CD4-positive, alpha-beta T cell treated with Interleukin-2 at 100 ng/mL for 4 hours (primary cell): Measurements from ENCODE around the gene SGSM2.

Experiments
- DNase-seq: peaks from one replicate; pipeline ENCODE4 v3.0.0-alpha.2; 2020; ENCODE audit warnings: low spot score

The SGSM2 gene

GRCh38 chr17:2336215-2336851 is 968 bp upstream of the SGSM2 start, which contains the start of gene TSR1:
TSS of gene TSR1 (minus strand) at chr17:2336457. CDS start at chr17:2336427, 30 bp downstream.
- peak; percentile 85 for DNase-seq

DNA sequence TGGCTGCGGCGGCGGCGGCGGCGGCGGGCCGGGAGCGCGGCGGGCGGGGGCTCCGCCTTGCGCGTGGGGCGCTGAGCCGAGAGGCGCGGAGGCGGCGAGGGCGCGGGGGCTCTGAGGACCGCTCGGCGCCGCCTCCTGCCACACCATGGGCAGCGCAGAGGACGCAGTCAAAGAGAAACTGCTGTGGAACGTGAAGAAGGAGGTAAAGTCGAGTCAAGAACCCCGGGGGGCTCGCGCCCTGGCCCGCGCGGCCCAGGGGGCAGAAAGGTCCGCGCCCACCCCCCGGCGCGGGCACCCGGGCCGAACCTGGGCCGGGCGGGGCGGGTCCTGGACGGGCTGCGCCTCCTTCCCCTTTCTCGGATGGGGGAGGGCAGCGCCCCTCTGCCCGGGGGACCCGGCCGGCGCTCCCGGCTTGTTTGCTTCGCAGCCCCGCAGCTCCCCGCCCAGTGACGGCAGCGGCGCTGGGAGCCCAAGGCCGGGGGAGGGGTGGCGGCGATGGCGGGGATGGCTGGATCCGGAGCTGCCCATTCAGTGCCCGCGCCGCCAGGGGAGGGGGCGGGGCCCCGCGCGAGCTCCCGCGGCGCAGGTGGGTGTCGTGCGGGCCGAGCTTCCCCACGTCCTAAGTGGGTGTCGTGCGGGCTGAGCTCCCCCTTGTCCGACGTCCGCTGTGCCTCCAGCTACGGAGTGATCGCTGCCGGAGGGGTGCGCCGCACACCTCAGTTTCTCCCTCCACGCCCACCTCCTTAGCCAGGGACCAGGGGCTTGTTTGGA is 428 bp downstream of the SGSM2 start:
- DNase-seq: peak; percentile 30

DNA sequence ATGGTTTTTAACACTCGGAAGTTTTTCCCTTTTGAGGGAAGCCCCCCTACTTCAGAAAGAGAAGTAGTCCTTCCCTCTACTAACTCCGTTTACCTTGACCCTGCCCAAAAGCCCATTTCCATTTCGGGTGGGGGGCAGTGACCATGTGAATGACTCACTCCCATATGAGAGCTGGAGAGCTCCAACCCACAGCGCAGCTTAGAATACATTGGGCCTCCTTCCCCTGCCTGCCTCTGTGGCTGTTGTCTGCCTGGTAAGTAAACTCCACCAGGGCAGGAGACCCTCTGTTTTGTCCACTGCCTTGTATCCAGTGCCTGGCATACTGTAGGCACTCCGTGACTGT is 985 bp downstream of the SGSM2 start:
- DNase-seq: no peak

DNA sequence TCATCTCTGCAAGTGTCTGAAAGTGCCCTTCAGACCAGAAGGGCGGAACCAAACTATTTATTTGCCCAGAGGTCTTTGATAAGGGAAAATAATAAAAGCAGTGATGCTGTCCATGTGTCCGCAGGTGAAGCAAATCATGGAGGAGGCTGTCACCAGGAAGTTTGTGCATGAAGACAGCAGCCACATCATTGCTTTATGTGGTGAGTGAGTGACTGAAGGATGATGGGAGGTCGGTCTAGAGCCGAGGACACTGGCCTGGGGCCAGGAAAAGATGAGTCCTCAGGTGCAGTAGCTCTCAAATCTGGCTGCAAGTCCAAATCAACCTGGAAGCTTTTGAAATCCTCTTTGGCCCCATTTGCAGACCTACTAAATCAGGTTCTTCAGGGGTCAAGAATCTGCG is 6.1 kb downstream of the SGSM2 start:
- peak; percentile 14 for DNase-seq

DNA sequence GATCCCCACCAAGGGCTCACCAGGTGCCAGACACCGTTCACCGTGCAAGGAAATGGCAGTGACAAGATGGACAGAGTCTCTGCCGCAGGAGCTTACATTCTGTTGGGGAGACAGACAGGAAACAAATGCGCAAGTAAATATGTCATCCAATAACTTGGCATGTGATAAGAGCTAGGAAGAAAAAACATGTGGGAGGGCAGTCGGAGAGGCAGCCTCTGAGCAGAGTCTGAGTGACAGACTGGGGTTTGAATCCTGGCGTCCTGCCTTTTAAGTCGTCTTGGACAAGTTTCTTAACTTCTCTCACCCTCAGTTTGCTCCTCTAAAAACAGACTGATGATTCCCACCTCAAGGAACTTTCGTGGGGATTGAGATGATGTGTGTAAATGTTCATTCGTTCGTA is 7.2 kb downstream of the SGSM2 start:
- no peak for DNase-seq

- DNase-seq: no peak
Observed at GRCh38 chr17:2346475-2346874, 9.2 kb downstream of the SGSM2 start.

DNA sequence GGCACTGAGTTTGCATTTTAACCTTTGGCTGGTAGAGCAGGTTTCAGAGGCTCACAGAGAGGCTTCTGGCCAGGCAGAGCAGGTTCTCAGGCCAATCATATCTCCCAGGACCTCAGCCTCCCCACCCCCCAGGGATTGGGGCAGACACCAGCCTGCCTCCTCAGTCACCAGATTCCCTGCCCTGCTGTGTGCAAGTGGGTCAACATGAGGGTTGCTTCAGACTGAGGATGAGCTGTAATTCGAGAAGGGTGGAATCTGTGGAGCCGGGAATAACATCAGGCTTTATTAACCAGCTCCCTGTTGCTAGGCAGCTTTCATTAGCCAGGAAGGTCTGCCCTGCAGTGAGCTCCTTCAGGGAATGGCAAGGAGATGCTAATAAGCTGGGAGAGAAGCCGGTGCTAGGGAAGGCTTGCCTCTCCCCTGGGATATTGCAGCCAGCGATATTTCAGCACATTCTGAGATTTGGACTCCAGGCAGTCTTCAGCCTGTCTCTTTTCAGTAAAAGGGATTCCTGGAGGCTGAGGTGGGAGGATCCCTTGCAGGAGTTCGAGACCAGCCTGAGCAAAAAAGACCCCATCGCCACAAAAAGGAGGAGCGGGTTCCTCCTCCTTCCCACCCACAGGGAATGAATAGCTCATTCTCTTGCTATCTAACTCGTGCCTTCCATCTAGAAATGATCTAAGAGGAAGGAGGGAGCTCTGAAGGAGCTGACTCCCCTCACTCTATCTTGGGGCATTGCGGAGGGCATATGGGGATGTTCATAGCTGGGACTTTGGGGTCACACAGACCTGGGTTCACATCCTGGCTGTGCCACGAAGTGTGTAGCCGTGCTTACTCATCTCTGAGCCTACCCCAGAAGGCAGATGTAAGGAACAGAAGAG is 10.7 kb downstream of the SGSM2 start:
- DNase-seq: no peak

DNA sequence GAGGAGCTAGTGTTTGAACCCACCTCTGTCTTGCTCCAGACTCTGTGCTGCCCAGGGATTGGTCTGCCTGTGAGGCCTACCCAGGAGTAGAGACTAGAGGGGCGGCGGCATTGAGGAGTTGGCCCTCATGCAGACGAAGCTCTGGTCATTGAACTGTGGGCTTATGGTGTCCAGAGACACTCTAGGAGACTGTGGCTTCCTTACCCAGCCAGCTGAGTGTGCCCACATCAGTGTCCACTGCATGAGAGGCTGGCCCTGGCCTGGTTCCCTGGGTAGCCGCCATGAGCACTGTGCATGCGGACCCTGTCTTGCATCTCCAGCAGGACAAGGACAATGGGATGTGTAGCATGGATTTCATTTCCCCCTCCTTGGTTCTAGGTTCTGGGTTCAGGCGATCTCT is 14.0 kb downstream of the SGSM2 start:
- no peak for DNase-seq

- no peak for DNase-seq
Observed at GRCh38 chr17:2354311-2354710, 17.0 kb downstream of the SGSM2 start.

- DNase-seq: no peak
Observed at GRCh38 chr17:2357237-2357636, 19.9 kb downstream of the SGSM2 start.

DNA sequence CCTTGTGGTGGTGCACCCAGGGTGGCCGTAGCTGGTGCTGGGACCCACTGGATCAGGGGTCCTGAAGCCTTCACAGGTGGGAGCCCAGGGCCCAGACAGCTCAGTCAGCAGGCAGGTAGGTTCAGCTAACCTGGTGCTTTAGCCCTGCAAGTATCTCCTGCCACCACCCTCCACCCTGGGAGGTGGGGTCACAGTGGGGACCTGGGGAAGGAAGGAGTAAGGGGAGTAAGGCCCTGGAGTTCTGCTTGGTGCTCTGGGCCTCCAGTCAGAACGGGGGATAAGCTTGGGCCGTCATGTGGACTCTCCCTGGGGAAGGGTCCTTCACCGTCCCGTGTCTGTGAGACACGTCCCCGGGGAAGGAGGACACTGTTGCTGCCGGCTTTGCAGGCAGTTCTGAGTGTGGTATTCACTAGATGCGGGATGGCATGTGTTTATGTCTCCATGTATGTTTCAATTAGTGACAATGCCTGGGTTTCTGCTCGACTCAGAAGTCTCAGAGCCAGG is 20.7 kb downstream of the SGSM2 start:
- no peak for DNase-seq

DNA sequence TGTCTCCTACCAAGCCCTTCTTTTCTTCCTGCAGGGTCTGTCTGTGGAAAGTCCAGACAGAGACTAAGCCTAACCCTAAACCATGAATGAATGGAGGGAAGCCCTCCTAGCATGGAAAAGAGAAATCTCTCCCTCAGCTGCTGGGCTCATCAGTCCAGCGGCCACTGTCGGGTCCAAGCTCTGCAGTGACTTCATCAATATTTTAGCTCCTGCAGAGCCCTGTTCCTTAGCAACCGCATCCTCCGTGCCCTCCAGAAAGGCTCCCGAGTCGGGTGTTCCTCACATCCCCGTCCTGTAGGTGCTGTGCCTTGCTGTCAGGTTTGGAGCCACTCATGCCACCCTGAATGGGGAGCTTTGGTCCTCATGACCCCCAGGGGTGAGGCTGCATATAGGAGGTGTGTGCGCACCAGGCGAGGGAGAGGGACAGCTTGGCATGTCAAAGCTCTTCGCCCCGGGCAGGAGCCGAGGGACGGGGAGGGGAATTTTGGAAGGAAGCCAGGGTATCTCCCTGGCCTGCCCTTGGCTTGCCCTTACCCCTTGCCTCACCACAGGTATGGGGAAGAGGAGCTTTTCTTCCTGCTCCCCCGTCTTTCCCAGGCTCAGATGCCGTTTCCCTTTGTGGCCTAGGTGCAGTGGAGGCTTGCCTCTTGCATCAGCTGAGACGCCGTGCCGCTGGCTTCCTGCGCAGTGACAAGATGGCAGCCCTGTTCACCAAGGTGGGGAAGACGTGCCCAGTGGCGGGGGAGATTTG is 23.9 kb downstream of the SGSM2 start:
- DNase-seq: no peak

GRCh38 chr17:2362016-2362415 is 24.7 kb downstream of the SGSM2 start:
- no peak for DNase-seq

DNA sequence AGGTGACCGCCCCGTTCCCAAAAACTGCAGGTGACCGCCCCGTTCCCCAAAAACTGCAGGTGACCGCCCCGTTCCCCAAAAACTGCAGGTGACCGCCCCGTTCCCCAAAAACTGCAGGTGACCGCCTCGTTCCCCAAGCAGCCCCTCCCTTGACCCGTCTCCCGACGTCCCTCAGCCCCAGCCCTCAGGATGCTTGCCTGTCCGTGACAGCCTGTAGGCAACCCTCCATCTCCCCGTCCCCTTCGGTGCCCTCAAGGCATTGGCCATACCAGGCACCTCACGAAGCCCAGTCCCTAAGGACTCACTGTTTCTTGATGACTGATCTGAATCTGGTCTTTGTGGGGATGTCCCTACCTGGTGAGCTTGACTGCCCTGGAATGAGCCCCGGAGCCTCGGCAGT is 25.1 kb downstream of the SGSM2 start:
- DNase-seq: no peak

- DNase-seq: no peak
Observed at GRCh38 chr17:2362881-2363280, 25.6 kb downstream of the SGSM2 start.

DNA sequence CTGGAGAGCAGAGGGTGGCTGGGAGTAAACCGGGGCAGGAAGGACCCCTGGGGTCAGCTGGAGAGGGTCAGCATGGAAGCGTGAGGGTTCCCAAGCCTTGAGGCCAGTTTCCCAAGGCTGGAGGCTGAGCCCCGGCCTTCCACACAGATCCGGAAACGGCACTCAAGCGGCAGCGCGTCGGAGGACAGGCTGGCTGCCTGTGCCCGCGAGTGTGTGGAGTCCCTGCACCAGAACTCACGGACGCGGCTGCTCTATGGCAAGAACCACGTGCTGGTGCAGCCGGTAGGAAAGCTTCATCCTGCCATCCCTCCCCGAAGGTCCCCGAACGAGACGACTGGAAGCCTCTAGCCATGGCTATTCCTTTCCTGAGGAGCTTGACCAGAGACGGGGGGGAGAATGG is 26.0 kb downstream of the SGSM2 start:
- no peak for DNase-seq

DNA sequence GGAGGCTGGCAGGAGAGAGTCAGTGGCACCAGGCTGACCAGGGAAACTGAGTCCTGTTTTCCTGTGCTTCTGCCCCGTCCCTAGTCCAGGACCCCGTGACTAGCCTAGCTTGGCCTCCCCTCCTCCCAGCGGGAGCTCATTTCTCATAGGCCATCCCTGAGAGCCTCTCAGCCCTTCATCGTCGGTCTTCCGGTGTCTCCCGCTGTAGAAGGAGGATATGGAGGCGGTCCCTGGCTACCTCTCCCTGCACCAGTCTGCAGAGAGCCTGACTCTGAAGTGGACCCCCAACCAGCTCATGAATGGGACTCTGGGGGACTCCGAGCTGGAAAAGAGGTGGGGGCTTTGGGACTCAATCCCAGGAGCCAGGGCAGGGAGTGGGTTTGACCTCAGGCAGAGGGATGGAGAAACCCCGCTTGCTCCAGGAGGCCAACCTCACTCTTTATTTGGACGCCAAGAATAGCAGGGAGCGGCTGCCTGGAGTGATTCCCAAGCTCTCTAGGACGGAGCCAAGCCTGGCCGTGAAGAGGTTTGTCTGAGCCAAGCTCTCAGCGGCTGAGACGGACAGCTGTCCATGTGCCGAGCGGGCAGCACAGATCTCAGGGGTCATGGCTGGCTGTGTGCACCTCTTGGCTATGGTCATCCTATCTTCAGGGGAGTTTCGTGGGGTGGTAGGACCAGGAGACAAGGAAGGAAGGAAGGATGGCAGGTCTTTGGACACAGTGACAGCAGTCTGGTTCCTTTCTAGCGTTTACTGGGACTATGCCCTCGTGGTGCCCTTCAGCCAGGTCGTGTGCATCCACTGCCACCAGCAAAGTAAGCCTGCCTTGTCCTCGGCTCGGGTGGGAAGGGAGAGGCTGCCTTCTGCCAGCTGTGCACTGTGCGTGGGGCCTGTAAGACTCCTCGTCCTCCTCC is 26.8 kb downstream of the SGSM2 start:
- no peak for DNase-seq

GRCh38 chr17:2364763-2365116 is 27.4 kb downstream of the SGSM2 start:
- DNase-seq: no peak

DNA sequence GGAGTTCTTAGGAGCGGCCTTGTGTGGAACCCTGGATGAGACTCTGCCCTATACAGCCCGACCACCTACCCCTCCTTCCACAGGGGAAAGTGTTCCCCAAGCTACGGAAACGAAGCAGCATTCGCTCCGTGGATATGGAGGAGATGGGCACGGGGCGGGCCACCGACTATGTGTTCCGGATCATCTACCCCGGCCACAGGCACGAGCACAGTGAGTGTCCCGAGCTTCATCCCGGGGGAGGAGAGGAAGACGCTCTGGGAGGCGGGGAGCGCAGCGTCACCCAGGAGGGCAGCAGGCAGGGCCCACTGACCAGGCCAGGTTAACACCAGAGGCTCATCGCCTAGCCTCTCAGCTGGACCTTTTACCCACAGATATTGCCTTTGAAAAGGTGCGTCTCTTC is 27.8 kb downstream of the SGSM2 start:
- no peak for DNase-seq

DNA sequence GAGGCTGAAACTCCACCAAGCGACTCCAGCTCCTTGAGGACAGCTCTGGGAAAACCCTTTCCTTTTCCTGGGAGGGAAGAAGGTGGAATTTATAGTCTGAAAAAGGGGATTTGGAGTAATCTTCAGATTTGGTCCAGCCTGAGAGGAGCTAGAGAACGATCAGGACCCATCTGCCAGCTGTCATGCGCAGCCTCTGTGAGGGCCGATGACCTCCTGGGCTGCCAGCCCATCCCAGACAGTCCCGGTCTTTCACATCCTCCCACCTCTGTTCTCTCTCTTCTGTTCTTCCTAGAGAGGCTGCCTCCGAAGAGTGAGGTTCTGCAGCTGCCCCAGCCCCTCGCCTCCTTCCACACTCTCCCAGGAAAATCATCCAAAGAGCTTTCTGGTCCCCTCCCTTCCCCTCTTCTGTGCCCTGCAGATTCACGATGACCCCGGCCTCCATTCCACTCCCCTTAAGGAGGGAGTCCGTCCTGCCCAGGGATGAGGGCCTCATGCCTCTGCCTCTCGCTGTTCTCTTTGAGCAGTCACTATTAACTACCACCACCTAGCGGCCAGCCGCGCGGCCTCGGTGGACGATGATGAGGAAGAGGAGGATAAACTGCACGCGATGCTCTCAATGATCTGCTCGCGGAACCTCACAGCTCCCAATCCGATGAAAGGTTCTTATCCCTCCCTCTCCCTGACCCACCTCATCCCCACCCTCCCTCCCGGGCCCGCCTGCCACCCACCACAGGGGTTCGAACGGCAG is 29.6 kb downstream of the SGSM2 start:
- no peak for DNase-seq
